ENCODE results near the gene RANBP17. TPM values are rescaled to one million over a fixed set of nuclear protein-coding genes. Genes with fewer than 3 reads are reported as not detected.

RANBP17 gene
- total RNA-seq, 2 donors from 2014 or later: not detected

DNA sequence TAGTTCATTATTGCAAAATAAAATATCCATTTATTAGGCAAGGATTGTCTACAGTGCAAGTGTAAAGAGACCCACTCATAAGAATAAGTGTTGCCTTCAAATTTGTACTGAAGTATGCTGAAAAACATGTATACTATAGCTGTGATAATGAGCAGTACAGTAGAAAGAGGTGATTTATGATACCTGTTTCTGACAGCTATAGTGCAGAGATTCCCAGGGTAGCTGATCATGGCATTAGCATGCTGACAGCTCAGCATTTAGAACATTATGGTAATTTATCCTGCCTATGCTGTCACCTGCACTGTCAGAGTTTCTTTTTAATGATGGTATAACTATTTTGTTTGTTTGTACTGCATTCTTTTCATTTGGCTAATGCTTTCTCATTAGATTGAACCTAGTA, 269.7 kb downstream of the RANBP17 start:
- no peak for ATAC-seq

DNA sequence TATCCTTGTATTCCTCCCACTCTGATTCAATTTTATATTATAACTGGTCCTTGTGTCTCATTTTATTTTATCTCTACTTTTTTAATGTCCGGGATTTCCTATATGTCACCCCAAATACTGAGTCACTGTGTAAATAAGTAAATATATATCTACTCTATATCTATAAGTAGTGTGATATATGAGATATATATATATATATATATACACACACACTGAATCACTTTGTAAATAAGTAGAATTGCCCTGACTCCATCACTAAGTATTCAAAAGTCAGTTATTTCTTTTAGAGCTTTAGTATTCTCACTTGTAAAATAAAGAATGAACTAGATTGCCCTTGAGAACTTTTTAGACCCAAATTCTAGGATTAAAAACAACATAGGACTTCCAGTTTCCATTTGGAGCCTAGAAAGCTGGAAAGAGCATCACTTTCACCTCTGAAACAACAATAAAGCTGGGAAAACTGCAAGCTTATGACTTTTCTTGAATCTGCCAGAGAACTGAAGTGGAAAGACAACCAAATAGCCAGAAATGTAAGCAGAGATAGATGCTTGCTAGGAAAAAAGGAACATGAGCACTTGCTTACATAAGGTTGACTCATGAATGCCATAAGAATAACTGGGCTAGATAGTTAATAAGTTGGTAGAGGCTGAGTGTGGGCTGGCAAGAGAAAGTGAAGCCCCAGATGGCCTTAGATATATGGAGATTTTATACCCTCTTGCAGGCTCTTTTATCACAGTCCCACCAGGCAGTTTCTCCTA, 276.1 kb downstream of the RANBP17 start:
- peaks cover 4% of the 10 kb centered on the region for H3K27me3 Mint-ChIP-seq
- H3K27ac Mint-ChIP-seq: no peak overlapping the region
- ATAC-seq (no peak), DNase-seq (no peak)
- no peak overlapping the region for H3K4me3 Mint-ChIP-seq
- H3K4me1 Mint-ChIP-seq: no peaks in the 10 kb centered on the region
- H3K36me3 Mint-ChIP-seq (ENCODE audit: low read depth): no peaks in the 10 kb centered on the region
- H3K9me3 ChIP-seq (ENCODE audit: control insufficient read depth, low read length, poor library complexity, severe bottlenecking): no peaks in the 10 kb centered on the region

More for the DNA sequence above, 269.7 kb downstream of the RANBP17 start:
- DNase-seq: no peak
- no peaks in the 10 kb centered on the region for H3K9me3 ChIP-seq (ENCODE audit: control insufficient read depth, low read length, poor library complexity, severe bottlenecking)
- H3K4me1 Mint-ChIP-seq: no peaks in the 10 kb centered on the region
- no peak overlapping the region for H3K27ac Mint-ChIP-seq
- no peaks in the 10 kb centered on the region for H3K27me3 Mint-ChIP-seq
- no peak overlapping the region for H3K4me3 Mint-ChIP-seq
- no peaks in the 10 kb centered on the region for H3K36me3 Mint-ChIP-seq (ENCODE audit: low read depth)

DNA sequence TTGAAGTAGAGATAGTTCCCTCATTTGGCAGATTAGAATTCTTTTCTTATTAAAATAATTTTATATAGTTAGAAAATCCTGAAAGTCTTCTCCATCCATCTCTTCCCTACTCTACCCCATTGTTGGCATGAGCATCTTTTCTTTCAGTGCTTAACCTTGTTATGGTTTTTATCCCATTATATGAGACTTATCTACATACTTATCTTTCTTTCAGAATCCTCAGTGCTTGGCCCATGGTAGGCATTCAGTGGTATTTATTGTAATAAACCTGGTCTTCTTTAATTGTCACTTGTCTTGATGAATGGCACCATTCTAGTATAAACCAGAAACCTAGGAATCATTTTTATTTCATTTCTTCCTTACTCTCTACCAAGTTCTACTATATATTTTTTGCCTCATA, 277.4 kb downstream of the RANBP17 start:
- Mint-ChIP-seq H3K4me1 (no peaks in the 10 kb centered on the region), H3K27me3 (peaks cover 4% of the 10 kb centered on the region)

DNA sequence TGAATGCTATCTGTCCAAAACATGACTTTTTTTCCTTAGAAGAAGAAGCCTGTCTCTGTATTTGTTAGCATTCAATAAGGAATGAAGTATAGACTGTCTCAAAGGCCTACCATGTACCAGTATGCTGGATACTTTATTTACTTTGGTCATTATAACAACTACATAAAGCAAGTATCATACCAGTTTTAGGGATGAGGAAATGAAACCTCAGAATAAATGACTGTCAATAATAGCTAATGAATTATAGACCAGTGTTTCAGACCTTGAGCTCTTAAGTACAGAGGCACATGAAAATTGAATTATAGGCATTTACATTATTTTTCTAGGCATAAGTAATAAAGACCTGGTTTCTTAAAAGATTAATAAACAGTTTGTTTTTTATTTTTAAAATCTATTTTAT, 280.8 kb downstream of the RANBP17 start:
- no peaks in the 10 kb centered on the region for H3K36me3 Mint-ChIP-seq (ENCODE audit: low read depth)

More for the DNA sequence above, 277.4 kb downstream of the RANBP17 start:
- DNase-seq: no peak
- no peak overlapping the region for H3K27ac Mint-ChIP-seq
- H3K36me3 Mint-ChIP-seq (ENCODE audit: low read depth): no peaks in the 10 kb centered on the region
- H3K9me3 ChIP-seq (ENCODE audit: control insufficient read depth, low read length, poor library complexity, severe bottlenecking): no peaks in the 10 kb centered on the region
- no peak for ATAC-seq
- no peak overlapping the region for H3K4me3 Mint-ChIP-seq

DNA sequence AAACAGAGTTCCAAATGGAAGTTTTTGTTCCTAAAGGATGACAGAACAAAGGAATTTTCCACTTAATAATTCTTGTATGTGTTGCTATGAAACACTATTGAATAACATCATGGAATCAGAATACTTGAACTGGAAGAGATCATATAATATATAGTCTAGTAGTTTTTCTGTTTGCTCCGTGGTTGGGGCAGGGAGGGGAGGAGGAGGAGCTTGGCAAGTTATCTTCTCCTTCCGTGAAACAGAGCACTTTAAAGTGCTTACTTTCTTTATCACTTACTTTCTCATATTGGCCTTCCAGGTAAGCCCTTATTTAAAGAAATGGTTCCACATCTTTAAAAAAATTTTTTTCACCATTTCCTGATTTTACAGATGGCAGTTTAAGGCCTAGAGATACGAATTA, 281.4 kb downstream of the RANBP17 start:
- DNase-seq (no peak), ATAC-seq (no peak)
- H3K9me3 ChIP-seq (ENCODE audit: control insufficient read depth, low read length, poor library complexity, severe bottlenecking): no peaks in the 10 kb centered on the region
- Mint-ChIP-seq H3K36me3 (ENCODE audit: low read depth) (no peaks in the 10 kb centered on the region), H3K4me3 (no peak overlapping the region), H3K27me3 (peaks cover under 1% of the 10 kb centered on the region), H3K27ac (no peak overlapping the region), H3K4me1 (no peaks in the 10 kb centered on the region)

More for the DNA sequence above, 280.8 kb downstream of the RANBP17 start:
- H3K4me3 Mint-ChIP-seq: no peak overlapping the region
- no peak for DNase-seq
- H3K9me3 ChIP-seq (ENCODE audit: control insufficient read depth, low read length, poor library complexity, severe bottlenecking): no peaks in the 10 kb centered on the region
- no peak for ATAC-seq
- no peak overlapping the region for H3K27ac Mint-ChIP-seq
- peaks cover 4% of the 10 kb centered on the region for H3K27me3 Mint-ChIP-seq
- H3K4me1 Mint-ChIP-seq: no peaks in the 10 kb centered on the region

DNA sequence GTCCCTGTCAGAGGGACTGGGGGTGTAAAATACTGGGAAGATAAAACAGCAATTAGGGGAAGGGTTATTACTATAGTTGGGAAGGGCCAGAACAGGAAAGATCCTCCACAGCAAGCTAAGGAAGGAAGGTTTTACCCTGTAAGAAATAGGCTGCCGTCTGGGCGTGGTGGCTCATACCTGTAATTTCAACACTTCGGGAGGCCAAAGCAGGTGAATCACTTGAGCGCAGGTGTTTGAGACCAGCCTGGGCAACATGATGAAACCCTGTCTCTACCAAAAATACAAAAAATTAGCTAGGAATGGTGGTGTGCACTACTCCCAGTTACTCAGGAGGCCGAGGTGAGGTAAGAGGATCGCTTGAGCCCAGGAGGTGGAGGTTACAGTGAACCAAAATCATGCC, 282.1 kb downstream of the RANBP17 start:
- H3K27me3 Mint-ChIP-seq: no peaks in the 10 kb centered on the region
- no peaks in the 10 kb centered on the region for H3K36me3 Mint-ChIP-seq (ENCODE audit: low read depth)
- ATAC-seq (no peak), DNase-seq (no peak)
- H3K4me3 Mint-ChIP-seq: no peak overlapping the region
- no peaks in the 10 kb centered on the region for H3K9me3 ChIP-seq (ENCODE audit: control insufficient read depth, low read length, poor library complexity, severe bottlenecking)
- no peaks in the 10 kb centered on the region for H3K4me1 Mint-ChIP-seq
- H3K27ac Mint-ChIP-seq: no peak overlapping the region

DNA sequence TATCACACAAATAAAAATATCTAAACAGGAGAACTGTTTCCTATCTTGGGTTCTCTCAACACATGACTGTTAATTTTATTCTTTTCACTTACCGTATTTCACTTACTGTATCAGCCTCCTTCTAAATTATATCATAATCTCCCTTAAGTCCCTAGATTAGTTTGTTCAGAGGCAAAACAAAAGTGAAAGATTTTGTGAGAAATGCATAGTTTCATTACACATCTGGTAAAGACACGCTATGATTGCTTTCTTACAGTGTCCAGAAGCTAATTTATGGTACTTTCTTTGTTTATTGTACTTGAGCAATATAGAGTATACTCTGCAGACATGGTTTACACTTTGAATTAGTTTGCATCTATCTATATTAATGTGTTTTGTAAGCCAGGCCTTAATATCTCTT, 287.5 kb downstream of the RANBP17 start:
- no peaks in the 10 kb centered on the region for H3K9me3 ChIP-seq (ENCODE audit: control insufficient read depth, low read length, poor library complexity, severe bottlenecking)
- H3K27ac Mint-ChIP-seq: no peak overlapping the region
- peak overlapping the region; percentile 16 for H3K4me3 Mint-ChIP-seq
- DNase-seq (no peak), ATAC-seq (no peak)
- peaks cover 3% of the 10 kb centered on the region for H3K36me3 Mint-ChIP-seq (ENCODE audit: low read depth)
- H3K4me1 Mint-ChIP-seq: peaks cover 2% of the 10 kb centered on the region
- H3K27me3 Mint-ChIP-seq: peaks cover 4% of the 10 kb centered on the region

DNA sequence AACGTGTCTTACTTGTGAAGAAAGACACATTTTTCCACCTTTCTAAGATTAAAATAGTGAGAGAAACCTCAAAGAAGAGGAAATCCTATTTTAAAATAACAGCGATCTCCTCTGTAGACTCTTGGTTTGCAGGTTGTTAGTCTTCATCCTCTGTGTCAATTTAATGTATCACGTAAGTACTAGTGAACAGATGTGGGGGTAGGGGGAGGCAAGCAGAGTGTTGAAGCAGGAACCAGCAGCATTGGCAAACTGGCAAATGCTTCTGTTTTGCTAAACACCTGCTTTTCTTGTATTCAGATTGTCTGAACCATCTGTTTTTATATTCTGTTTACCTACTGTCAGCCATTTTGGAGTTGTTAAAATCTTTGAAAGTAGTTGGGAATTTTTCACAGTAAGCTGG, 288.0 kb downstream of the RANBP17 start:
- ATAC-seq: no peak
- Mint-ChIP-seq H3K36me3 (ENCODE audit: low read depth) (peaks cover 3% of the 10 kb centered on the region), H3K4me3 (no peak overlapping the region), H3K4me1 (peaks cover 2% of the 10 kb centered on the region), H3K27ac (no peak overlapping the region), H3K27me3 (peaks cover 4% of the 10 kb centered on the region)
- no peak for DNase-seq
- H3K9me3 ChIP-seq (ENCODE audit: control insufficient read depth, low read length, poor library complexity, severe bottlenecking): no peaks in the 10 kb centered on the region

DNA sequence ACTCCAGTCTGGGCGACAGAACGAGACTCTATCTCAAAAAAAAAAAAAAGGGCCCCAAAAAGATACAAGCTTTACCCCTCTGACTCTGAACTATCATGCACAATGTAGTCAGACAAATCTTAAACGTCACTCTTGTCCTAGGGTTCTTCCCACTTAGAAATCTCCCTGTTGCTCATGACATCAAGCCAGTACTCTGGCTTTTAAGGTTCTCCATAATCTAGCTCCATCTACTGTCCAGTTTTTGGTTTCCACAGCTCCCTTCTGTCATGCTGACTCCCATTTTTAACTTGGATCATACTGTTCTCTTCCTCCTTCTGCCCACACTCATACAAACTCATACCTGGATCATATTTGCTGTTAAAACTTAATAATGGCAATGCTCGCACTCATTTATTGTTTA, 290.6 kb downstream of the RANBP17 start:
- H3K27ac Mint-ChIP-seq: no peak overlapping the region
- H3K4me3 Mint-ChIP-seq: no peak overlapping the region
- peaks cover 2% of the 10 kb centered on the region for H3K4me1 Mint-ChIP-seq
- peaks cover 3% of the 10 kb centered on the region for H3K36me3 Mint-ChIP-seq (ENCODE audit: low read depth)
- H3K9me3 ChIP-seq (ENCODE audit: control insufficient read depth, low read length, poor library complexity, severe bottlenecking): no peaks in the 10 kb centered on the region
- H3K27me3 Mint-ChIP-seq: peaks cover 4% of the 10 kb centered on the region
- DNase-seq: no peak
- no peak for ATAC-seq

DNA sequence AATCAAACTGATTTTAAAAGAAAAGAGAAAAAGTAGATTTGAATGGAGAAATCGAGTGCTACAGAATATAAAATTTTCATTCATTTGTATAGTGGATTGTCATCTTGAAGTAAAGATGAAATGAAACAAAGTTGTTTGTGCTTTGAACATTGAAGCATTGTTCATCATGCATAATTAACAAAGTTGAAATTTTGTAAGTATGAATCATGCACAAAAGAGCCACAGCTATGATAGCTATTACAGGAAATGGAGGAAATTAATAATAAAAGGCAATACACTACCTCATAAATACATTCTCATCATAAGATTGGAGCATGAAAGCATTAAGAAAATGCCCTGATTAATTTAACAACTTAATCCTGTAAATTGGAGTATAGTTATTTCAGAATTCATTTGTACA, 293.8 kb downstream of the RANBP17 start:
- H3K9me3 ChIP-seq (ENCODE audit: control insufficient read depth, low read length, poor library complexity, severe bottlenecking): no peaks in the 10 kb centered on the region
- no peak overlapping the region for H3K4me3 Mint-ChIP-seq
- peaks cover 4% of the 10 kb centered on the region for H3K4me1 Mint-ChIP-seq
- H3K27ac Mint-ChIP-seq: no peak overlapping the region
- H3K36me3 Mint-ChIP-seq (ENCODE audit: low read depth): peaks cover 3% of the 10 kb centered on the region
- DNase-seq (no peak), ATAC-seq (no peak)
- peaks cover 4% of the 10 kb centered on the region for H3K27me3 Mint-ChIP-seq

DNA sequence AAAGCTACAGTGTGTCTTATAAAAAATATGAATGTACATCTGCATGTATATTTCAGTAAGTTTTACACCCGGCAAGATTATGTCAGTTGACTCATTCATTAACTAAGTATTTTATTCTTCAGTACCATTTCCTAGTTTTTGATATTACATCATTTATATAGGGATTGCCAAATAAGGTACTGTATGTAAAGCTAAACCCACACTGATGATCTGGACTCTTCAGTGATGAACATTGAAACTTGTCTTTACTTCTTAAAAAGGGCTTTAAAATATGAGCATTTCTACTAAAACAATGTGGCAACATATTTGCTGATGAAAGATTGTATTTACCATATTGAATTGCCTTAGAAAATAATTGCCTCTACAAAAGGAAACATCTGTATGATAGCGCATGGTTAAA, 295.5 kb downstream of the RANBP17 start:
- Mint-ChIP-seq H3K27ac (no peak overlapping the region), H3K4me1 (peaks cover 4% of the 10 kb centered on the region), H3K36me3 (ENCODE audit: low read depth) (peaks cover 3% of the 10 kb centered on the region), H3K4me3 (no peak overlapping the region), H3K27me3 (peaks cover 4% of the 10 kb centered on the region)
- ATAC-seq (no peak), DNase-seq (no peak)
- H3K9me3 ChIP-seq (ENCODE audit: control insufficient read depth, low read length, poor library complexity, severe bottlenecking): no peaks in the 10 kb centered on the region

DNA sequence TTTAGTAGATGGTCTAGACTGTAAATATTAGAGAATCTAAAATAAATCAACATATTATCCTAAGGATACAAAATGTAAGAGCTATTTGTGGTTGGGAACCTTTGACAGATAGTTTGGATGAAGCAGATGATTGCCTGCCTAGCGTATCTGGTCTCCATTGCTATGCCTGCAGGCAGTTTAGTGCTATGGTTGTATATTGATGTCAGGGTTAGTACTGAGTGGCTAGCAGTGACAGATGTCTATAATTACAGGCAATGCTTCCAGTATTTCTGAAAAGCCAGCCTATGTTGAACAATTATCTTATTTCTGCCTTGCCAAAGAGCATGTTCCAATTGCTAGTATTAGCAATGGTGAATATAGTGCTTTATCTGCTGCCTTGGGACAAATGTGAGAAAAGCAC, 296.0 kb downstream of the RANBP17 start:
- Mint-ChIP-seq H3K27ac (no peak overlapping the region), H3K27me3 (peaks cover 1% of the 10 kb centered on the region), H3K36me3 (ENCODE audit: low read depth) (no peaks in the 10 kb centered on the region), H3K4me3 (no peak overlapping the region), H3K4me1 (peaks cover 4% of the 10 kb centered on the region)
- ATAC-seq: no peak
- DNase-seq: no peak
- H3K9me3 ChIP-seq (ENCODE audit: control insufficient read depth, low read length, poor library complexity, severe bottlenecking): no peaks in the 10 kb centered on the region

DNA sequence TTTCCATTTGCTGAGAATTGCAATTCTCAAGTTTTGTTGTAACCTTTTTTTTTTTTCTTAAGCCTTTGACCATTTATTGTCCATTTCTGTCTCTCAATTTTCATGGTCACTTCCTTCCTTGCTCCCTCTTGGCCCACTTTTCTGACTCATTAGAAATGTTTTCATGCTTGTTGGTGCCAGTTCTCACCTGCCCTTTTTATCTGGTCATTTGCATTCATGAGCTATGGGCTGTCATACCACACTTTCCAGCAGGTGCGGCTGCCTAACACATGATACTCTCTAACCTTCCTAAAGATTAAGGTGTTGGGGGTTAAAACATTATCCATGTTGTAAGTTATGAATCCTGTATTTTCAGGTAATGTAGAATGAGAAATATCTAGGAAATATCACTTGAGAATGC, 296.8 kb downstream of the RANBP17 start:
- no peaks in the 10 kb centered on the region for H3K27me3 Mint-ChIP-seq
- H3K36me3 Mint-ChIP-seq (ENCODE audit: low read depth): no peaks in the 10 kb centered on the region
- H3K27ac Mint-ChIP-seq: no peak overlapping the region
- ATAC-seq: no peak
- H3K4me1 Mint-ChIP-seq: peaks cover 4% of the 10 kb centered on the region
- no peak for DNase-seq
- H3K4me3 Mint-ChIP-seq: no peak overlapping the region
- no peaks in the 10 kb centered on the region for H3K9me3 ChIP-seq (ENCODE audit: control insufficient read depth, low read length, poor library complexity, severe bottlenecking)

DNA sequence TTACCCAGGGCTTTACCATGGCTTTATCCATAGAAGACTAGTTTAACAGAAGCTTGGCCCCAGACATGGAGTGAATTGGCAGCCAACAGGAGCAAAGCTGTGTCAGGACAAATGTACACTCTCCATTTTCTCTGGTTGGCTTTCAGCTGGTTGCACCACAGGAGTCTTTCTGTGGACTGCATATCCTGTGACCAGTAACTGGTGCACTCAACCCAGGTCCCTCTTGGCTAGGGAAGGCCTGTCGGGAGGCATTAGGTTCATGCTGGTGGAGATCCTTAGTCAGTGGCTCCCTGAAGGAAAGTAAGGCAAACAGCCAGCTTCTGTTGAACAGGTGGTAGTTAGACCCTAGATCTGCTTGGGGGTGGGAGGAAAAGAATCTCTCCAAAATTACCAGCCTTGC, 300.3 kb downstream of the RANBP17 start:
- H3K4me3 Mint-ChIP-seq: no peak overlapping the region
- ATAC-seq: no peak
- DNase-seq: no peak
- peaks cover 4% of the 10 kb centered on the region for H3K4me1 Mint-ChIP-seq
- no peak overlapping the region for H3K27ac Mint-ChIP-seq
- no peaks in the 10 kb centered on the region for H3K9me3 ChIP-seq (ENCODE audit: control insufficient read depth, low read length, poor library complexity, severe bottlenecking)
- H3K36me3 Mint-ChIP-seq (ENCODE audit: low read depth): no peaks in the 10 kb centered on the region
- H3K27me3 Mint-ChIP-seq: peaks cover 10% of the 10 kb centered on the region

Data from T-helper 17 cell (primary cell).